ENCODE data around the gene KLHL29.

KLHL29 gene

DNA sequence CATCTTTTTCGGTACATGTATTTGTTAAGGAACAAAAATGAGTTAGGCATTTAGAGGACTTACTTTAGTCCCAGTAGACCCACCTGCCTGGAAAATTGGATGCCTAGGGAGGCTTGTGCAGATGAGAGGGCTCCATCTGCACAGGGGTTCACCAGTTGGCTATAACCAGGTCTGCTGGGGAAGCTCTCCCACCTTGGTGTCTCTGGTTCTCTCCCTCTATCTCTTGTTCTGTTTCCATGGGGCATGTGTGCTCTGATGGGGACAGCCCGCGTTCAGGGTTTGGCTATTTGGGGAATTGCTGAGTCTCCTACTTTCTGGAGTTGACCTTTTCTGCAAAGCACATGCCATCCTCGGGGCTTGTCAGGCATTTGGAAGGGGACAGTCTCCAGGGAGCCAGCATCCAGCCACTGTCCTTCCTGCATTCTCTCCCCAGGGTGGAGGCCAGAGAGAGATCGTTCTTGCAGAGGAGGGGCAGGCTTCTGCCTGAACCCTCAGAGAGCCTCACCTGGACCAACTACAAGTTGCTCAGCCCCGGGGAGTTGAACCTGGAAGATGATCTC, 157.3 kb downstream of the KLHL29 start:
- intact Hi-C loops (cut with micrococcal nuclease) = no loop called here
- H3K4me1 Mint-ChIP-seq (ENCODE audit: low read depth) = peaks cover 7% of the 10 kb centered on the region
- no peaks in the 10 kb centered on the region for H3K36me3 Mint-ChIP-seq (ENCODE audit: low read depth)
- H3K9me3 Mint-ChIP-seq = no peaks in the 10 kb centered on the region
- H3K27ac Mint-ChIP-seq = no peak overlapping the region
- peaks cover 20% of the 10 kb centered on the region for H3K27me3 Mint-ChIP-seq
- H3K4me3 Mint-ChIP-seq = no peak overlapping the region

DNA sequence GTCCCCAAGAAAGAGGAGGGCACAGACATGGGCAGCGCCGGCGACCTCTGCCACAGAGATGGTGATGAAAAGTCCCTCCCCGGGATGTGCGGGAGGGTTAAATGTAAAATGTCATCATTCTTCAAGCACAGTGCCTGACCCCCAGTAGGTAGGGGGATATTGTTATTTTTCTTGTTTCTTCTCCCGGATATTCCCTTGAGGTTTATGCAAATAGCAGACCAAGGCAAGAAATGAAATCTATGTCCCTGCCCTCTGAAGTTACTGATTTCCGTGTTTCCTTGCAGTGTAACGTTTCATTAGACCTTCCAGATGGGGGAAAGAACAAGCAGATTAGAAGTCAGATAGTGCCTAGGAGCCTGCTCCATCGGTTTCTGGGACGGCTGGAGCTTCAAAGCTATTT, 158.3 kb downstream of the KLHL29 start:
- Mint-ChIP-seq H3K4me1 (ENCODE audit: low read depth) (peaks cover 7% of the 10 kb centered on the region), H3K9me3 (no peaks in the 10 kb centered on the region), H3K27me3 (peaks cover 20% of the 10 kb centered on the region), H3K4me3 (no peak overlapping the region), H3K27ac (no peak overlapping the region), H3K36me3 (ENCODE audit: low read depth) (no peaks in the 10 kb centered on the region)
- intact Hi-C loops (cut with micrococcal nuclease) = no loop called here

DNA sequence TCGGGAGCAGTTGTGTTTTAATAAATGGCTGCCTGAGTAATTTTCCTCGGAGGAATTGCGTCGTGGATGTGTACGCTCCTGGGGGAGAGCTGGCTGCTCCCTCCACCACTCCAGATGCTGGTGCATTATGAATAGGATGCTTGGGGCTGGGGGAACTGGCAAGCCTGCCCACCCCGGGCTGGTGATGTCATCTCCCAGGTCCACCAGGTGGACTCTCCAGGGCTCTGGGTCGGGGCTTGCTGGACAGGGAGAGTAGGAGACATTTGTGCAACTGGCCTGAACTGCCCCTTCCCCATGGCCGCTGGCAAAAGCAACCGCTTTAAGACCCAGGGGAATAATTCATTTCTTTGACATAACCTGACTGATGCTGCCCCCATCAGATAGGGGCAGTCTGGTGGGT, 158.7 kb downstream of the KLHL29 start:
- Mint-ChIP-seq H3K27ac (no peak overlapping the region), H3K4me1 (ENCODE audit: low read depth) (peaks cover 7% of the 10 kb centered on the region), H3K9me3 (no peaks in the 10 kb centered on the region), H3K4me3 (no peak overlapping the region), H3K27me3 (peaks cover 20% of the 10 kb centered on the region), H3K36me3 (ENCODE audit: low read depth) (no peaks in the 10 kb centered on the region)
- intact Hi-C loops (cut with micrococcal nuclease) = no loop called here

DNA sequence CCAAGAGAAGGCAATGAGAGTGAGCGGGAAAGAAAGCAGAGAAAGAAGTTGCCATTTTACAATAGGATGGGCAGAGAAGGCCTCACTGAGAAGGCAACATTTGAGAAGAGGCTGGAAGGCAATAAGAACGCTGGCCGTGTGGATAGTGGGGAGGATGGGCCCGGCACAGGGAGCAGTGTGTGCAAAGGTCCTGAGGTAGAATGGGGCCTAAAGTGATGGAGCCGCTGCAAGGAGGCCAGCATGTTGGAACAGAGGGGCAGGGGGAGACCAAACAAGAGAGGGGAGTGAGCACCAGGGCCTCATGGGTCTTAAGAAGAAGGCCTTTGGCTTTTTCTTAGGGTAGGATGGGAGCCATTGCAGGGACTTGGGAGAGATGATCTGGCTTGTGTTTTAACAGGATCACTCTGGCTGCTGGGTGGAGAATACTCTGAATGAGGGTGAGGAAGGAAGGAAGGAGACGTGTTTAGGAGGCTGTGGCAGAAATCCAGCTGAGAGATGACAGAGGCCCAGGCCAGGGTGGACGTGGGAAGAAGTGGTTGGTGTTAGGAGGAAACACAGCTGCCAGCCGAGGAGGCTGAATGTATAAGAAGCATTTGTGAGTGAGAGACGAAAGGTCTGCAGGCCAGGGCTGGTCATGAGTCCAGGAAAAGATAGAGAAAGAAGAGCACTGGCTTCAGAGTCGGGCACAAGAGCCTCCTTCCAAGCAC, 159.8 kb downstream of the KLHL29 start:
- H3K27ac Mint-ChIP-seq = no peak overlapping the region
- no peaks in the 10 kb centered on the region for H3K36me3 Mint-ChIP-seq (ENCODE audit: low read depth)
- peaks cover 20% of the 10 kb centered on the region for H3K27me3 Mint-ChIP-seq
- no peak overlapping the region for H3K4me3 Mint-ChIP-seq
- intact Hi-C loops (cut with micrococcal nuclease) = no loop called here
- H3K9me3 Mint-ChIP-seq = no peaks in the 10 kb centered on the region
- peaks cover 7% of the 10 kb centered on the region for H3K4me1 Mint-ChIP-seq (ENCODE audit: low read depth)

DNA sequence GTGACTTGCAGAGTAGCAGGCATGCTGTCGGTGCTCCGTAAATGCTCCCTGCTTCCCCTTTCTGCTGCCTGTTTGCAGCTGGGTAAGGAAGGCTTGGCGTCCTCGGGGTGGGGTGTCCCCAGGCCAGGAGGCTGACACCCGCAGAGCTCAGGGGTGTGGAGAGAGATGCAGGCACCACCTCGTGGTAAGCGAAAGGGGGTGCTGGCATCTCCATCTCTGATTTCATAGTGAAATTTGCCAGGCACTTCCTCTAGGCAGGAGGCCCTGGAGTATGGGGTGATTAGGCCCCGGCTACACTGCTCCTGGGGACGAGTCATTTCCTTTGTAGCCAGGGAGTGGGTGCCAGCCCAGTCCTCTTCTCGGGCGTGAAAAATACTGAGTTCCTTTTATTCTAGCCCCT, 160.4 kb downstream of the KLHL29 start:
- Mint-ChIP-seq H3K4me1 (ENCODE audit: low read depth) (peaks cover 7% of the 10 kb centered on the region), H3K27me3 (peaks cover 22% of the 10 kb centered on the region), H3K4me3 (no peak overlapping the region), H3K27ac (no peak overlapping the region), H3K9me3 (no peaks in the 10 kb centered on the region), H3K36me3 (ENCODE audit: low read depth) (no peaks in the 10 kb centered on the region)
- intact Hi-C loops (cut with micrococcal nuclease) = no loop called here

DNA sequence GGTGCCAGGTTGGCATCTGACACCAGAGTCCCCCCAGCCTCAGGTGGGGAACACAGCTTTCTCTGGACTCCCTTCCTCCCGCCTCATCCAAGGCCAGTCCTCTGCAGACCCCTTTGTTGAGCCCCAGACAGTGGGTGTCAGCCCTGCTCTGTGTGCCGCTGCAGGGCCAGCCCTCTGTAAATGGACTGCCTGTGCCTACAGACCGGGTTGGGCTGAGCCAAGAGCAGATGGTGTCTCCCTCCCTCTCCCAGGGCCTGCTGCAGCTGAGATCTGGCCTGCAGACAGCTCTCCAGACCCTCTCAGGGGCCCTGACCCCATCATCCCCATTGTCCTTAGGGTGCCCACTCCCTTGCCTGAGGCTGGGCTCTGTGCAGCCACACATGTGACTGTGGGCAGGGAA, 160.8 kb downstream of the KLHL29 start:
- intact Hi-C loops (cut with micrococcal nuclease) = no loop called here
- no peak overlapping the region for H3K27ac Mint-ChIP-seq
- H3K36me3 Mint-ChIP-seq (ENCODE audit: low read depth) = no peaks in the 10 kb centered on the region
- H3K9me3 Mint-ChIP-seq = no peaks in the 10 kb centered on the region
- peaks cover 22% of the 10 kb centered on the region for H3K27me3 Mint-ChIP-seq
- H3K4me1 Mint-ChIP-seq (ENCODE audit: low read depth) = peaks cover 7% of the 10 kb centered on the region
- H3K4me3 Mint-ChIP-seq = no peak overlapping the region

DNA sequence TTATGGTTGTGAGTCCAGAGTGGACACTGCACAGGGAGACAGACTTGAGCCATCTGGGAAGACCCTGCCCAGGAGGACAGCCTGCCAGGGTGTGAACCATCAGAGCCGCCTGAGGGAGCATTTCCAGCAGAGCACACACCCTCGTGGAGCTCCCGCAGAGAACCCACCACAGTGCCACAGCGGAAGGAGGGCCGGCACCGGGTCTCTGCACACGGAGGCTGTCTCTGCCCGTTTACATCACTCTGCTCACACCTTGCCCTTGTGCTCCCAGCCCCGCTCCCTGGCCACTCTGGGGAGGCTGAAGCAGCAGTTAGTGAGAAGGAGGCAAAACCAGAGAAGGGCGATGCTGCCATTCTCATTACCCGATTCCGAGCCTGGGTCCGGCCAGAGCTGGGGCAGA, 161.9 kb downstream of the KLHL29 start:
- no peaks in the 10 kb centered on the region for H3K9me3 Mint-ChIP-seq
- intact Hi-C loops (cut with micrococcal nuclease) = no loop called here
- peaks cover 21% of the 10 kb centered on the region for H3K27me3 Mint-ChIP-seq
- peaks cover 7% of the 10 kb centered on the region for H3K4me1 Mint-ChIP-seq (ENCODE audit: low read depth)
- no peak overlapping the region for H3K27ac Mint-ChIP-seq
- no peaks in the 10 kb centered on the region for H3K36me3 Mint-ChIP-seq (ENCODE audit: low read depth)
- no peak overlapping the region for H3K4me3 Mint-ChIP-seq

DNA sequence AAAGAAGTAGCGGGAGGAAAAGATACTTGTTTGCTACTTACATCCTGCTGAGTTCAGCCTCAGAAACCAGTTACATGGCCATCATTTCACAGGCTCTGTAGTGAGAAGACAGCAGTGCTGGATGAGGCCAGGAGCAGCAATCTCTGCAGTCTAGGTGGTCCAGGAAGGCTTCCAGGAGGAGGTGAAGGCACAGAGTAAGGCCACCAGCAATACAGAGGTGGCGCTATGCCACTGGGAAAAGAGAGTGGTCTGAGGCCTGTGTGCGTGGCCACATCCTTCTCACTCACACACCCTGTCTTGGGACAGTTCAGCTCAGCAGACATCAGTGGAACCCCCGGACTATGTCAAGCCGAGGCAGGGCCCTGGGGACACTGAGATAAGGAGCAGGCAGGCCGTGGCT, 162.7 kb downstream of the KLHL29 start:
- intact Hi-C loops (cut with micrococcal nuclease) = no loop called here
- Mint-ChIP-seq H3K27ac (no peak overlapping the region), H3K4me3 (no peak overlapping the region), H3K9me3 (no peaks in the 10 kb centered on the region), H3K27me3 (peaks cover 14% of the 10 kb centered on the region), H3K36me3 (ENCODE audit: low read depth) (no peaks in the 10 kb centered on the region), H3K4me1 (ENCODE audit: low read depth) (peaks cover 7% of the 10 kb centered on the region)

DNA sequence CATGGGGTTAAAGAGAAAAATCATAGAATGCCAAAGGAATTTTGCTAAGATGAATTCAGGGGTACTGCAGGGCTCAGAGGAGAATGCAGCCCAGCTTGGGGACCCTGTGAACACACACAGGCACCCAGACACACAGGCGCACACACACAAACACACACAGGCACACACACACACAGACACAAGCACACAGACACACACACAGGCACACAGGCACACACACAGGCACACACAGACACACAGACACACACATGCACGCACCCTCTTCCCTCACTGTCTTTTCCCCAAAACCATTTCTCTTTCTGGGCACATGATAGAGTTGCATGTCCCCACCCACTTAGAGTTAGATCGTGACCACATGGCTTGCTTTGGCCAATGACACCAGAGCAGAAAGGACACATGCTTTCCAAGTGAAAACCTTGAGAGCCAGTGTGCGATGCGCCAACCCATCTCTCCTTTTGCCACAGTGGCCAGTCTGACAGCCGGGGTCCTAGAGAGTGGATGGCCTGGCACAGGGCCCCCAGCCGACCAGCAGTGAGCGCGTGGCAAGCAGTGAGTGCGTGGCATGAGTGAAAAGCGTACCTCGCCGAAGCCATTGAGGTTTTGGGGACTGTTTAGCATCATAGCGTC, 163.3 kb downstream of the KLHL29 start:
- no peaks in the 10 kb centered on the region for H3K36me3 Mint-ChIP-seq (ENCODE audit: low read depth)
- H3K27me3 Mint-ChIP-seq = peaks cover 16% of the 10 kb centered on the region
- H3K4me1 Mint-ChIP-seq (ENCODE audit: low read depth) = peaks cover 7% of the 10 kb centered on the region
- H3K9me3 Mint-ChIP-seq = no peaks in the 10 kb centered on the region
- no peak overlapping the region for H3K27ac Mint-ChIP-seq
- H3K4me3 Mint-ChIP-seq = no peak overlapping the region
- intact Hi-C loops (cut with micrococcal nuclease) = no loop called here

DNA sequence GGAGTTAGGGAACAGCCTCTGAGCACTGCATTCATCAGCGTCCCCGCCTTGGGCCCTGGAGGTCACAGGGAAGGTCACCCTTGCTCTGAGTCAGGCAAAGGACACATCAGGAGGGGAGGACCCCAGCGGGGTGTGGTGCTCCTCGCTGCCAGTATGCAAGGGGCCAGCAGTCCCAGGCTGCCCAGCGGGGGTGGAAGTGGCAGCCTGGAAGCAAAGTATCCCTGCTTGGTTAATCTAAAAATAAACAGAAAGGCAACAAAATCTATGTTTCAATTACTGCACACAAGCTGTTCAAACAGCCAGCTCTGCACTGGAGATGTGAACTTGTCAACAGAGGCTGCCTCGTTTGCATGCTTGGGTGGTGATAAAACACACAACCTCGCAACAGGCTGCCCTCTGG, 164.1 kb downstream of the KLHL29 start:
- Mint-ChIP-seq H3K36me3 (ENCODE audit: low read depth) (no peaks in the 10 kb centered on the region), H3K27me3 (peaks cover 14% of the 10 kb centered on the region), H3K4me1 (ENCODE audit: low read depth) (peaks cover 7% of the 10 kb centered on the region), H3K27ac (no peak overlapping the region), H3K9me3 (no peaks in the 10 kb centered on the region), H3K4me3 (no peak overlapping the region)
- intact Hi-C loops (cut with micrococcal nuclease) = no loop called here

DNA sequence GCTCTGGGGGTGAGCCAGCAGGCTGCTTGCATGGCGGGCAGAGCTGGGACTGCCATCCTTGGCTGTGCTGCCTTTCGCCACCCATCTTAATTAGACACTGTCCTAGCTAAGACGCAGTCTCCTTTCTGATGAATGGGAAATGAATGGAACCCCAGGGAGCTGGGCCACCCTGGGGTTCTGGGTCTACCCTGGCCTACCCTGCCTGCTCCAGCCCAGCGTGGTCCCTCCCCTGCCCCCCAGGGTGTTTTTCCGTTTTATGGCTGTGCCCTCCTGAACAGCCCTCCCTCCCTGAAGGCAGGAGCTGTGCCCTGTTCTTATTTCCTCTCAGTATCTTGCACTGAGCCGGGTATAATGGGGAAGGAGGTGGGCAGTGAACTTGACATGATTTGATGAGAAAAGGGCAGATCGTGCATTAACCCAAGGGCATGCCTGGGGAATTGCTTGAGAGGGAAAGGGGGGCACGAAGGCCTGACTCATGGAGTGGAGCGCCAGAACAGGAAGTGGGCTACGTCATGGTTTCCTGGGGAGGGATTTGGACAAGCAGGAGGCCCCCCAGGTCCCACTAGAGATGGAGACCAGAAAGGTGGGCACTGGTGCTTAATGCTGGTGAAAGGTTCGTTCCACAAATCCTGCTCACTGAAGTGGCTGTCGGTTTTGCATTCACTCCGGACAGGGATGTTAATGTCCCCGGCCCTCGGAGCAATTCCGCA, 165.0 kb downstream of the KLHL29 start:
- H3K4me1 Mint-ChIP-seq (ENCODE audit: low read depth) = peaks cover 2% of the 10 kb centered on the region
- no peaks in the 10 kb centered on the region for H3K36me3 Mint-ChIP-seq (ENCODE audit: low read depth)
- no peaks in the 10 kb centered on the region for H3K9me3 Mint-ChIP-seq

DNA sequence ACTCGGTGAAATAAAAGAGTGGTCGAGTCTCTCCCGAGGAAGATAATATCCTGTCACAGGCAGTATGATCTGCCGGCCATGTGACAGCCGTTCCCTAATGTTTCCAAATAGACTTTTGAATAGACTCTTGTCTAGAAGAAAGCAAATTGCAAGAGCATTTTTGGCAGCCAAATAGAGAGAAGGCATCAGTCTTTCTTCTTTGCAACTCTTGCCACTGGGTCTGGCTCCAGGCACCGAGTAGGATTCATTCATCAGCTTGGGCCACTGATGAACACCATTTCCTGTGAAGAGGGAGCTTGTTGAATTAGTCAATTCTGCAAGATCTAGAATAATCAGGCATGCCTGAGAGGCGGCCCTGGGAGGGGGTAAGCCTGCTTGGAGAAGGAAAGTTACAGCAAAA, 165.6 kb downstream of the KLHL29 start:
- intact Hi-C loops (cut with micrococcal nuclease) = no loop called here
- H3K36me3 Mint-ChIP-seq (ENCODE audit: low read depth) = no peaks in the 10 kb centered on the region
- peaks cover 9% of the 10 kb centered on the region for H3K27me3 Mint-ChIP-seq
- H3K27ac Mint-ChIP-seq = no peak overlapping the region
- no peaks in the 10 kb centered on the region for H3K4me1 Mint-ChIP-seq (ENCODE audit: low read depth)
- H3K9me3 Mint-ChIP-seq = no peaks in the 10 kb centered on the region
- H3K4me3 Mint-ChIP-seq = no peak overlapping the region

More for the DNA sequence above, 165.0 kb downstream of the KLHL29 start:
- no peak overlapping the region for H3K27ac Mint-ChIP-seq
- intact Hi-C loops (cut with micrococcal nuclease) = no loop called here
- no peak overlapping the region for H3K4me3 Mint-ChIP-seq
- peaks cover 10% of the 10 kb centered on the region for H3K27me3 Mint-ChIP-seq

DNA sequence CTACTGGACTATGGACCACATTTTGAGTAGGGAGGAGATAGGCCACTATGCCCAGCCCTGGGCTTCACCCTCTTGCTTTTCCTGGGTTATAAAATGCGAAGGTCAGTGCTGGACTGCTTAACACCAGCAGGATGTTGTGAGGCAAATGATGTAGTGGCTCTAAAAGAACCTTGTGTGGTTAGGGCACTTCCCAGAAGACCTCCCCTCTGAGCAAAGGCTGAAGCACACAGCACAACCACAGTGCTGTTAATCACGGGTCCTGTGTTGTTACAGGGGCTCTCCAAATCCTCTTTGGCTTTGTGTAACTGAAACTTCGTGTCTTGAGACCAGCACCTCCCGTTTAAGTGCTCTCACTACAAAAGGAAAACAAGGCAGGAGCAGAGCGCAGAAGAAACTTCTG, 166.9 kb downstream of the KLHL29 start:
- intact Hi-C loops (cut with micrococcal nuclease) = no loop called here
- Mint-ChIP-seq H3K4me1 (ENCODE audit: low read depth) (no peaks in the 10 kb centered on the region), H3K27me3 (peaks cover 4% of the 10 kb centered on the region), H3K36me3 (ENCODE audit: low read depth) (no peaks in the 10 kb centered on the region), H3K4me3 (no peak overlapping the region), H3K9me3 (no peaks in the 10 kb centered on the region), H3K27ac (no peak overlapping the region)

DNA sequence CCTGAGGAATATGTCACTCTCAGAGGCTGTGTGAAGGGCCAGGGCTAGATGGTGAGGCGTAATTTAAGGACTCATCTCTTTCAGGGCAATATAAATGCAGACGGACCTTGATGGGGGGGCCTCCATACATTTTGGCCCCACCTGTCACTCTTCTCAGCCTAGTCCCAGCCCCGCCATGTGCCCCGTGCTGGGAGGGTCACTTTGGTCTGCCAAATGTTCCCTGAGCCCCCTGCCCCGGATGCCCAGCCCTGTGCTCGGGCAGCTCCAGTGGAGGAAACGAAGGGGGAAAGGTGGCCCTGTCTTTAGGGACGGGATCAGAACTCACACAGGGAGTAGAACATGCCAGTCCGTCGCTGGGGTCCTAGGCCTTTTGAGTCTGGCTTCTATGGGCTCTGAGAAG, 168.6 kb downstream of the KLHL29 start:
- no peak overlapping the region for H3K27ac Mint-ChIP-seq
- peaks cover 4% of the 10 kb centered on the region for H3K27me3 Mint-ChIP-seq
- no peaks in the 10 kb centered on the region for H3K9me3 Mint-ChIP-seq
- H3K4me1 Mint-ChIP-seq (ENCODE audit: low read depth) = no peaks in the 10 kb centered on the region
- H3K4me3 Mint-ChIP-seq = no peak overlapping the region
- intact Hi-C loops (cut with micrococcal nuclease) = no loop called here
- no peaks in the 10 kb centered on the region for H3K36me3 Mint-ChIP-seq (ENCODE audit: low read depth)
